Measurements from ENCODE around the gene CD101.
A peak's percentile ranks its signal among the peaks of the same experiment; 100 is the strongest.

The CD101 gene

GRCh38 chr1:117020526-117021156 is 19.1 kb downstream of the CD101 start:
- no peak for DNase-seq

- DNase-seq: no peak
Observed at GRCh38 chr1:117022114-117022513, 20.6 kb downstream of the CD101 start.

- DNase-seq: no peak
Observed at GRCh38 chr1:117025568-117025967, 24.0 kb downstream of the CD101 start.

GRCh38 chr1:117026361-117026760 is 24.8 kb downstream of the CD101 start:
- DNase-seq: peak; percentile 17

GRCh38 chr1:117029685-117030084 is 28.1 kb downstream of the CD101 start:
- DNase-seq: no peak

GRCh38 chr1:117030271-117030877 is 28.8 kb downstream of the CD101 start:
- no peak for DNase-seq

GRCh38 chr1:117032266-117032665 is 30.7 kb downstream of the CD101 start:
- no peak for DNase-seq

- no peak for DNase-seq
Observed at GRCh38 chr1:117032681-117033539, 31.4 kb downstream of the CD101 start.

- DNase-seq: no peak
Observed at GRCh38 chr1:117033772-117034171, 32.2 kb downstream of the CD101 start.

- no peak for DNase-seq
Observed at GRCh38 chr1:117034791-117035290, 33.3 kb downstream of the CD101 start.

GRCh38 chr1:117036018-117036461 is 34.5 kb downstream of the CD101 start:
- DNase-seq: peak; percentile 11

GRCh38 chr1:117037802-117038201 is 36.2 kb downstream of the CD101 start:
- DNase-seq: no peak

- no peak for DNase-seq
Observed at GRCh38 chr1:117038236-117038635, 36.7 kb downstream of the CD101 start.

GRCh38 chr1:117044217-117044616 is 42.7 kb downstream of the CD101 start:
- DNase-seq: no peak

GRCh38 chr1:117045644-117046043 is 44.1 kb downstream of the CD101 start:
- DNase-seq: peak; percentile 16

GRCh38 chr1:117046781-117047180 is 45.2 kb downstream of the CD101 start:
- DNase-seq: no peak

GRCh38 chr1:117047271-117047670 is 45.7 kb downstream of the CD101 start:
- DNase-seq: no peak

GRCh38 chr1:117049857-117050256 is 48.3 kb downstream of the CD101 start:
- DNase-seq: no peak

GRCh38 chr1:117051224-117052064 is 49.9 kb downstream of the CD101 start:
- peak; percentile 4 for DNase-seq

GRCh38 chr1:117054068-117054467 is 52.5 kb downstream of the CD101 start:
- DNase-seq: no peak

GRCh38 chr1:117058810-117059209 is 57.2 kb downstream of the CD101 start:
- no peak for DNase-seq

GRCh38 chr1:117059334-117059677 is 57.7 kb downstream of the CD101 start:
- no peak for DNase-seq
